ENCODE data around the gene ROBO1.

GRCh38 chr3:78905700-78906099 lies 862.1 kb downstream of the ROBO1 start:
- TF ChIP-seq CTCF (IDR thresholded peaks at IDR 0.05) = no peak
- no peak for TF ChIP-seq POLR2A (IDR thresholded peaks at IDR 0.05)
